Skin of body (tissue), 2 donors: ENCODE results near the gene MPRIP. TPM values are rescaled to one million over a fixed set of nuclear protein-coding genes. Genes with fewer than 3 reads are reported as not detected.
"Not testable (repeated sequence)": the region's sequence is repeated elsewhere in the genome, so short reads cannot be mapped to it uniquely, and the experiment has no call there.

Experiments used
- DNase-seq: peaks from one replicate; lab custom pipeline; 2025; lab: John Stamatoyannopoulos, UW
- total RNA-seq: library from RNA; depleted of rRNA; stranded (reverse); fragments of >200 nt; gene quantifications from one replicate; pipeline ENCODE4 v1.2.3, GENCODE V29; 2014

The MPRIP gene, protein sequence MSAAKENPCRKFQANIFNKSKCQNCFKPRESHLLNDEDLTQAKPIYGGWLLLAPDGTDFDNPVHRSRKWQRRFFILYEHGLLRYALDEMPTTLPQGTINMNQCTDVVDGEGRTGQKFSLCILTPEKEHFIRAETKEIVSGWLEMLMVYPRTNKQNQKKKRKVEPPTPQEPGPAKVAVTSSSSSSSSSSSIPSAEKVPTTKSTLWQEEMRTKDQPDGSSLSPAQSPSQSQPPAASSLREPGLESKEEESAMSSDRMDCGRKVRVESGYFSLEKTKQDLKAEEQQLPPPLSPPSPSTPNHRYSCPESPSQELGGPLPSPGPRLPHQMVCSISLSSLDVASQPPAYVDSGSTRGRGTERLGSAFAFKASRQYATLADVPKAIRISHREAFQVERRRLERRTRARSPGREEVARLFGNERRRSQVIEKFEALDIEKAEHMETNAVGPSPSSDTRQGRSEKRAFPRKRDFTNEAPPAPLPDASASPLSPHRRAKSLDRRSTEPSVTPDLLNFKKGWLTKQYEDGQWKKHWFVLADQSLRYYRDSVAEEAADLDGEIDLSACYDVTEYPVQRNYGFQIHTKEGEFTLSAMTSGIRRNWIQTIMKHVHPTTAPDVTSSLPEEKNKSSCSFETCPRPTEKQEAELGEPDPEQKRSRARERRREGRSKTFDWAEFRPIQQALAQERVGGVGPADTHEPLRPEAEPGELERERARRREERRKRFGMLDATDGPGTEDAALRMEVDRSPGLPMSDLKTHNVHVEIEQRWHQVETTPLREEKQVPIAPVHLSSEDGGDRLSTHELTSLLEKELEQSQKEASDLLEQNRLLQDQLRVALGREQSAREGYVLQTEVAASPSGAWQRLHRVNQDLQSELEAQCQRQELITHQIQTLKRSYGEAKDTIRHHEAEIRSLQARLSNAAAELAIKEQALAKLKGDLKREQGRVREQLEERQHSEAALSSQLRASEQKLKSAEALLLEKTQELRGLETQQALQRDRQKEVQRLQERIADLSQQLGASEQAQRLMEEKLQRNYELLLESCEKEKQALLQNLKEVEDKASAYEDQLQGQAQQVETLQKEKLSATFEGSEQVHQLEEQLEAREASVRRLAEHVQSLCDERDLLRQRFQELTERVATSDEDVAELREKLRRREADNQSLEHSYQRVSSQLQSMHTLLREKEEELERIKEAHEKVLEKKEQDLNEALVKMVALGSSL (N-terminal part only)
- 103 TPM for total RNA-seq

DNA sequence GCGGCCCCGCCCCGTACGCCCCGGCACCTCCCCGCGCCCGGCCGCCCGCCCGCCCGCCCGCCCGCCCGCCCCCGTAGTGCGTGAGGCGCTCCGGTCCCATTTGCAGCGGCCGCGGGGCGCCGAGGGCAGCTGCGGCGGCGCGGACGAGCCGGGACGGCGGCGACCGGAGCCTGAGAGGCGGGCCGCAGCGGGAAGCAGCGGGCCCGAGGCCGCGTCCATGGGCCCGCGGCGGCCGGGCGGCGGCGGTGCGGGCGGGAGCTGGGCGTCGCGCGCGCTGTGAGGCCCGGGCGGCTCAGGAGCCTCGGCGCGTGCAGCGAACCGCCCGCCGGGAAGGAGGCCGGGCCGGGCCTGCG, at the start of gene MPRIP:
Gene MPRIP (plus strand): TSS at position 74 of the 353 bp plus-strand sequence. CDS start 392 bp downstream, outside the sequence.
- DNase-seq = no peak

DNA sequence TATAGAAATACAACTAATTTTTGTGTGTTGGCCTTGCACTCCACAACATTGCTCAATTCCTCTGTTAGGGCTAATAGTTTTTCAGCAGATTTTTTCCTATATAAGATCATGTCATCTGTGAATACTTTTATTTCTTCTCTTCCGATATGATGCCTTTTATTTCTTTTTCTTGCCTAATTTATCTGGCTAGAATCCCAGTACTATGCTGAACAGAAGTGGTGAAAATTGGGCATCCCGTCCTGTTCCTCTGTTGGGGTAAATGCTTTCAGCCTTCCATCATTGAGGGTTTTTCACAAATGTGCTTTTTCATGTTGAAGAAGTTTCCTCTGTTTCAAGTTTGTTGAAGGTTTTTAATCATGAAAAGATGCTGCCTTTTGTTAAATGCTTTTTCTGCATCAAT, 47.6 kb upstream of the MPRIP start:
- DNase-seq = peak; percentile 54

DNA sequence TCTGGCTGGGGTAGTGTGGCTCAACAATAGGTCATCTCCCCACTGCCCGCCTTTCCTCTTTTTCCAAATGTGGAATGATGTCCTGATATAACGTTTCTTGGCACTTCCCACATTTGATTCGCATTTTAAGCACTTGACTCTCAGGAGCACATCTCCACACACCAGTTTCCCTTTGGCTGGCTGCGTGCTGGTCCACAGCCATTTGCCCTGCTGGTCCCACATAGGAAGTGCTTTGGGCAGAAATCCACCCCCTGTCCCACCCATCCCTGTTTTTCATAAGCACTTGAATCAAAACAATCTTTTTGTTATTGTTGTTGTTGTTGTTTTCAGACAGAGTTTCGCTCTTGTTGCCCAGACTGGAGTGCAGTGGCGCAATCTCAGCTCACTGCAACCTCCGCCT, 46.3 kb upstream of the MPRIP start:
- DNase-seq = no peak

DNA sequence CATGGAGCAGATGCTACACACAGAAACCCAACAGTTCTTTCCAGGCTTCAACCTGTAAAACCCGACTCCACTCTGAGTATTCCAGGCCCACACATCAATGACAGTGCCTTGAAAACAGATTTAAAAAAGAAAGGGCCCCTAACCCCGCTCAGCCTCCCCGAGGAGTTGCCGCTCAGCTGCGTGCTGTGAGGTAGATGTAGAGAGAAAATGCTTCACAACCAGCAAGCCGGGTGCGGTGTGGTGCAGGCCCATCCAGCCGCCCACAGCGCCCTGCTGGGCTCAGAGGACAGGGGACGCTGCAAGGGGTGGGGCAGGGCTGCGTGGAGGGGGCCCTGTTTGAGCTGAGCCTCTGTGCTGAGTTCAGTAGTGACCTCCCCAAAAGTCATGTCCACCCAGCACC, 45.5 kb upstream of the MPRIP start:
- not testable (repeated sequence) for DNase-seq

DNA sequence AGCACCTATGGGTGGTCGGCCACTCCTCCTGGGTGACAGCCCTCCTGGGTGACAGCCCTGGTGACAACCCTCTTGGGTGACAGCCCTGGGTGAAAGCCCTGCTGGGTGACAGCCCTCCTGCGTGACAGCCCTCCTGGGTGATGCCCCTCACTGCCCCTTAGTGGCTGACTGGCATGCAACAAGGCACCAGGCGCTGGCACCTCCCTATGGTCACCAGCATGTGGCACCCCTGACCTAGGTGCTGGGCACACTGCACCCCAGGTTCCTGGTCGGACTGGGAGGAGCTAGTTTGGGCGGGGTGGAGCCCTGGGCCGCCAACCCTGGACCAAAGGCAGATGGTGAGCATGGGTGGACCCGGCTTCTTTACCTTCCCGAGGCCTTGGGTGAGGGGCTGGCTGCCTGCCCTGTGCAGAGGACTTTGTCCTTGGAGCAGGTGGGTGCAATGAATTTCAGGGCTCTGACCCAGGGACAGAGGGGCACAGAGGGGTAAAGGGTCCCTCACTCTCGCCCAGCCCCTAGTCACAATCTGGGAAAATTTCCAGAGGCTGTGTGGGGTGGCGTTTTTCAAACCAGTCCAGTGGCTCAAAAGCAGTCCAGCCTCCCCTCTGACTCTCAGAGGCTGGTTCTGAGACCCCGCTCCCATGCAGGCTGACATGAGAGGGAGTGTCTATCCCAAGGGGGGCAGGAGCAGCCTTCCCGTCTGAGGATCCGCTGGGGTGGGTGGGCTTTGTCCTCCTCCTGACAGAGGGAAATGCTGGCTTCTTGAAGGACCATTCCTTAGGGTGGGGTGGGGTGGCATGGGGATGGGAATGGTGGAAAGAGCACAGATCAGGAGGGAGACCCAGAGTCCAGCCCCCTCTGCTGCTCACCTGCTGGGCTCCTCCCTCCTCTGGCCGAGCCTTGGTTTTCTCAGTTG, 44.5 kb upstream of the MPRIP start:
- no peak for DNase-seq

DNA sequence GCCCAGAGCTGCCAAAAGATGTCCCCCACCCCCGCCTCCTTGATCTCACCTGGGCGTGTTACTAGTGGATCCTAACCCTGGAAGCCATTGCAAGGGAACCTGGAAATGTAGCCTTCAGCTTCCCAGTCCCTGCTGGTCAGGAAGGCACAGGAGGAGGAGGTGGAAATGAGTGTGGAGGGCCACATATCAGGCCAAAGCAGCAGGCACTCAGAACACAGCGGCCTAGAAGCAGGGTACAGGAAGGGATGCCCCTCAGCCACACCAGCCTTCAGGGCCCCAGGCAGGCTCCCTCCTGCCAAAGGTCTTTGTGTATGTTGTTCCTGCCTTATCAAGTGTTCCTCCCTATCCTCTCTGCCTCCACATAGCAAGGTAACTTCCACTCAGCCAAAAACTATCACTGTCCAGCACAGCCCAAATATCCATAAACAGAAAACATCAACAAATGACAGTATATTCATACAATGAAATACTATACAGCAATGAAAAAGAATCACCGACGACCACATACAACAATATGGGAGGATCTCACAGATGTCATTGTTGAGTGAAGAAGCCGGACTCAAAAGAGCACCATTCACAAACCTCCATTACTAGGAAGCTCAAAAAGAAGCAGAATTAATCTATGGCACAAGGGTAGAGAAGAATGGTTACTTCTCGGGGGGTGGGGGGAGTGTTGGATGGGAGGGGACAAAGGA, 42.2 kb upstream of the MPRIP start:
- DNase-seq = no peak

DNA sequence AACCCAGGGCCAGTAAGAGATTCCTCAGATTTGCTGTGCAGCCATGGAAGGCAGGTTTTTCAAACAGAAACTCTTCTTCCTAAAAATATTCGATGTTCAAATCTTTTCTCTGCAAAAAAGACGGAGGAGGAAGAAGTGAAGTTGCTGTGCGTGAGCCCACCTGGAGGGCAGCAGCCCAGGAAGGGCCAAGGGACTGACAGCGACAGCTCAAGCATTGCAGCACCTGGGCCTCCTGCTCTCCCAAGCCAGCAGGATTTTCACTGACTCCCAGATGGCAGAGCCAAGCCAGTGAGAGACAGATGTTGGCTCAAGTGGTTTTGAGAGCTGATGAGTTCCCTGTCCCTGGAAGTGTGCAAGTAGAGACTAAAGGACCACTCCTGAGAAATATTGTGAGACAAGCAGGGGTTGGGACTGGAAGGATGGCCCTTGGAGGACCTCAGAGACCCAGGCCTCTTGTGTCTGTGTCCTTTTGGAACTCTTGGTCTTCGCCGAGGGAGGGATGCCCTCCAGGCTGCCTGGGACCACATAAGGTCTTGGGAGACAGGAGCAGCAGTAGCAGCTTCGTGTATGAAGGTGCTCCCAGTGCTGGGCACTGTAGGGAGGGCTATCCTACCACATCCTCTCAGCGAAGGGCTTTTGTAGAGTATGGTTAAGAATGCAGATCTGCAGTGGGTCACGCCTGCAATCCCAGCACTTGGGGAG, 41.0 kb upstream of the MPRIP start:
- no peak for DNase-seq

DNA sequence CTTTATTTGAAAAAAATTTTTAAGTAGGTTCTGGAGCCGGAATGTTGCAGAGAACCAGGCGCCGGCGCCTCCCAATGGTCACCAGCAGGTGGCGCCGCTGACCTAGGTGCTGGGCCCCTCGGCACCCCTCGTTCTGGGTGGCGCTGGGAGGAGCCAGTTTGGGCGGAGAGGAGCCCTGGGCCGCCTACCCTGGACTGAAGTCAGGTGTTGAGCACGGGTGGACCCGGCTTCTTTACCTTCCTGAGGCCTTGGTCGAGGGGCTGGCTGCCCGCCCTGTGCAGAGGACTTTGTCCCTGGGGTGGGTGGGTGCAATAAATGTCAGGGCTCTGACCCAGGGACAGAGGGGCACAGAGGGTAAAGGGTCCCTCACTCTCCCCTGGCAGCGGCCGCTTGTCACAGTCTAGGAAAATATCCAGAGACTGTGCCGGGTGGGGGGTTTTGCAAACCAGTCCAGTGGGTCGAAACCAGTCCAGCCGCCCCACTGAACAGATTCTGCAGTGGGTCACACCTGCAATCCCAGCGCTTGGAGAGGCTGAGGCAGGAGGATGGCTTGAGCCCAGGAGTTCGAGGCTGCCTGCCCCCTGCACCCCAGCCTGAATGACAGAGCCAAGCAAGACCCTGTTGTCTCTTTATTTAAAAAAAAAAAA, 40.3 kb upstream of the MPRIP start:
- peak; percentile 19 for DNase-seq

DNA sequence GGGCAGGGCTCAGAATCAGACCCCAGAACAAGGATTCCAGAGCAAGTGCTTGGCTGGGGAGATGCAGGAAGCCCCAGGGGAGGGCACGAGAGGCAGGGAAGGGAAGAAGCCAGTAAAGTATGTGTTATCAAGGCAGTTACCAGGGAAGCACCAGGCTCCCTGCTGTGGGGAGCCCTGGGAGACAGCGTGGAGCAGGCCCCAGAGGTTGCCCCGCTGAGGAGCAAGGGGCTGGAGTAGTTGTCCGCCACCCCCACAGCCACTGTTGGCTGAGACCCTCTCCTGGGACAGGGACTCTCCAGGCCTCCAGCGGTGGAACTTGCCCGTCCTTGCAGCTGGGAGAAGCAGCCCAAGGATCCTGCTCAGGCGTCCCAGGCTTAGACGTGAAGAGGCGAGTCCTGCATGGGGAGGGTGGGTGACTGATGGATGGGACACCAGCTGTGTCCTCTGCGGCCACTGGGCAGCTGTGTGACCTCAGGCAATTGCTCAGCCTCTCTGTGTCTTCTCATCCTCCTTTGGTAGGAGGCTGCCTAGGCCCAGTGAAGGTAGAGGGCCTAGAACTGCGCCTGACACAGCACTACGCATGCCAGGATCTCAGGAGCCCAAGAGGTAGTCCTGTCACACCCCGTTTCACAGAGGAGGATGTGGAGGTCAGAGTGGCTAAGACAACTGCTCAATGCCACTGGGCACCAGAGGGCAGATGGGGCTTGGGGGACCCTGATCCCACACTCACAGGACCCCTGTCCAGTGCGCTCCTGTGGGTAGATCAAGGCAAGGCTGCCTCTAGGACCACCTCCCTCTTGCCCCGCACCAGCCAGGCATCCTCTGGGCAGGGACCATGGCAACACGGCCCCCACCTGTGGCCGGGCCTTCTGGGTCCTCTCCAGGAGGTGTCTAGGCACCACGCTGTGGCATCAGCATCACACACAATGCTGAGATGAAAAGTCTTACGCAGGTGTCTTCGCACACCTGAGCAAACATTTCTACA, 39.2 kb upstream of the MPRIP start:
- DNase-seq = not testable (repeated sequence)

DNA sequence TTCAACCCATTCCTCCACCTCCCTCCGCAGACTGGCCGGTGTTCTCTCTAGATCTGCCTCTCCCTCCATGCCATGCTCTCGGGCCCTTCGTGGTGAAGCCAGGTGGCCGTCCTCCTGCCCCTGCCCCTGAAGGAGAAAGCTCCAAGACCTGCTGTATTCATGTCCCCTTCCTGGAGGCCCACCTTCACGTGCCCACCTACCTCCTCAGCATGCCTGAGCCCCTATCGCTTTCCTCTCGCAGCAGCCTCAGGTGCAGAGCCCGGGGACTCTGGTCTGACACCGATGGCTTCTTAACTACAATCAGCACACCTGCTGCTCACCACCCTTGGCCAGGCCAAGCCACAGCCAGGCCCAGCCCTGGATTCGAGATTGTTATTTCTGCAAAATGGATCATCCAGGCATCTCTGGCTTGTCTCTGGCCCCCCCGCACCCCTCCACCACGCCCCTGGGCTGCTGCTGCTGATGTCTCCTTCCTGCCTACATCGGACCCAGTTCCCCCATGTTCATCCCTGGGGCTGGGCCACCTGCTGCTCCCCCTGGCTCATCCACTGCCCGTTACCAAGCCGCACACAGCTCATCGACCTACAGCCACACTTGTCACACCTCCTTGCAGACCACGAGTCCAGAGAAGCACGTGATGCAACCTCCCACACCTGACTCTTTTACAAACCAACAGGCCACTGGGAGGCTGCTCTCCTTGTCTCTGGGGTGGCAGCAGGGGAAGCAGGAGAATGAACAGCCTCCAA, 37.8 kb upstream of the MPRIP start:
- no peak for DNase-seq

DNA sequence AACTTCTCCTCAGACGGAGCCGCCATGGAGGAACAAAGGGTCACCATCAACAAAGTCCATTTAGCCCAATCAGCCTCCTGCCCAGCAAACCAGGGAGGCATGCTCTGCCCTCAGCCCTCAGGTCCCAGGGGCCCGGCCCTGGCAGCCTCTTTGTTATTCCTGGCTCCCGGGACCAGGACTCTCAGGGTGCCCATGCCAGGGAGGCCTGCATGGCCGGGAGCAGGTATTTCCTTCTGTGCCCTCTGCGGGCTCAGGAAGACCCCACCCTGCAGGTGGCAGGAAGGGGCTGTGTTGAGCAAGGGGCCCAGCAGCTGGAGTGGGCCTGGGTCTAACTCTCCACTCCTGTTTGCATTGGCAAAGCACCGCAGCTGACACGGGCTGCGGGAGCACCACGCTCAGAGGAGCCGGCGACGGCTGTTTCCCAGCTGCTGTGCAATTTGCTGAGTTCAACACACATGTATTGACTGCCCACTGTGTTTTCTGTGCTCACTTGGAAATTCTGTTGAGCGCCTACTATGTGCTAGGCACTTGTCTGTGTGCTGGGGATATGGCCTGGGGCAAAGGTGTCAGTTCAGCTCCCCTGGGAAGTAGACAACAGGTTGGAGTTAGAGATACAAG, 37.2 kb upstream of the MPRIP start:
- DNase-seq = not testable (repeated sequence)

DNA sequence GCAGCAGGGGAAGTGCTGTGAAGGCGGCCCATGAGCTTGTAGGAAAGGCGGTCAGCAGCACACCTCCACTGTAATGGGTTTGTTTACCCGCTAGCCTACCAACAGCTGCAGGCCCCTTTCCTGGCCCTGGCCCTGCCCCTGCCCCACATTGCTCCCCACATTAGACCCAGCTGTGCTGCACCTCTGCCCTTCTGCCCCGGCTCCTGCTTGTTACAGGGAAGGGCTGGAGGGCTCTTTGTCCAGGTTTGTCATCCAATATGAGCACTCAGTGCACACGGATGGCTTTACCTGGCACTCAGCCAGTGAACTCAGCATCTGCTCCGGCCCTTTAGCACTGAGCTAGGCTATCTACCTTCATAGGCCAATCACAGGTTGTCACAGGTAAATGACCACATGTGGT, 34.4 kb upstream of the MPRIP start:
- not testable (repeated sequence) for DNase-seq

DNA sequence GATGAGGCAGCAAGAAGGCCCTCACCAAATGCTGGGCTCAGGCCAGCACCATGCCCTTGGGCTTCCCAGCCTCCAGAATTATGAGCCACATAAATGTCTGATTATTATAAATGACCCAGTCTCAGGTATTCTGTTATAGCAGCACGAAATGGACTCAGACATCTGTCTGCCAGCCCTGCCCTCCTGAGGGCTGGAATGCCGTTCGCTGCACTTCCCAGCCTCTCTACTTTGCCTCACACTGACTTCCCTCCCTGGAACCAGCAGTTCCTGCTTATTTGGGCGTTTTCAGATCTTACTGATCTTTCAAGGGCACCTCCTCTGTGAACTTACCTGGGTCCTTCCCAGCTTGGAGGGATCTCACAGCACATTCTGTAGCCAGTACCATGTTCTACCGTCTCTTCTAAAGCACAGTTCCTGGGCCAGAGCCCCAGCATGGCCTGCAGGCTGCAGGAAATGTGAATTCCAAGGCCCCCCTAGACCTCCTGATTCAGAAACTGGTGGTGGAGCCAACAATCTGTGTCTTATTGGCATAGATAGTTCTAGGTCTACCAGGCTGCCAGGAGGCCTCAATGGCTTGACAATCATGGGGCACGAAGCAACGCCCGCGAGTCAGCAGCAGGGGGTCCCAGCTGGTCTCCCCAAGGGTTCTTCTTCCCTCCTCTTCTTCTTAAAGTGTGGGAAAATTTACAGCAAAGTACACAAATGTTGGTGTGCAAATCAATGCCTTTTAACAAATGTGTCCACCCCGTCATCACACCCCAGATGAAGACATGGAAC, 33.4 kb upstream of the MPRIP start:
- DNase-seq = not testable (repeated sequence)

DNA sequence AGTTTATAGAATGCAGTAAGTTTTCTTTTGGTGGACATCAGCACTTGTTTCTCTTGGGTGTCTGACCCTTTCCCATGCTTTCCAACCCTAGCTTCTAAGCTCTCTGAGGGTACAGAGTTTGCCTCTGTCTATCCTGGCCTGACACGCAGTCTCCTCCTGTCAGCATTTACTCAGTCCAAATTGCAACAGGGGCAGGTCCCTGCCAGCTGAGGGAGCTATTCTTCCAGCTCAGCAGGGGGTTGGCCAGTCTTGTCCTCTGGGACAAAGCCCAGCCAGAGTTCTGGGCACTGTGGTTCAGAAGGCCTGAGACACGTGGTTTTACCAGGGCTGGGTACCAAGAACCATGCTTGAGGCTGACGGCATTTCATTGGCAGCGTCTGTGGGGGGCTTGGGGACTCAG, 32.3 kb upstream of the MPRIP start:
- DNase-seq = not testable (repeated sequence)

DNA sequence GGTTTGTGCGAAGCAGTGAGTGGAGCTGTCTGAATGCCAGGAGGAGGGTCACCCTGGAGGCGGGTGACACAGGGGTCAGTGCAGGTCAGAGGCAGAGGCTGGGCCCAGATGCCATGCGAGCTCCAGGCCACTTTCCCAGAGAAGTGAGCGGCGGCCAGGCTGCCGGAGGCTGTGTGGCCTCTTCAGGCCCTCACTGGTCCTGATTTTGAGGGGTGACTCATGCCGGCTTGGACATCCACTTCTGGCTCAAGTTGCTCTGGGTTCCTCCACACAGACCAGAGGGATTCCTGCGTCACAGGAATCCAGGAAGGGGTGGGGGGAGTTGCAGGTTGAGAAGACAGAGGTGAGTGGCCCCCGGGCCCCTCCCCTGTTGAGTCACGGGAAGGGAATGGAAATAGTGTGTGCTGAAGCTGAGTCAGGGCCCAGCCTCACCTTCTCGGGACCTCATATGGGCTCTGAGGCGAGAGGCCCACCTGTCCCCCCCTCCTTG, 31.7 kb upstream of the MPRIP start:
- not testable (repeated sequence) for DNase-seq
